T1000 (cell line): ENCODE measurements around the gene ITGAD.

Experiments
- DNase-seq: peaks from one replicate; lab custom pipeline; 2025; ENCODE audit warnings: mixed read lengths; lab: John Stamatoyannopoulos, UW

The ITGAD gene

DNA sequence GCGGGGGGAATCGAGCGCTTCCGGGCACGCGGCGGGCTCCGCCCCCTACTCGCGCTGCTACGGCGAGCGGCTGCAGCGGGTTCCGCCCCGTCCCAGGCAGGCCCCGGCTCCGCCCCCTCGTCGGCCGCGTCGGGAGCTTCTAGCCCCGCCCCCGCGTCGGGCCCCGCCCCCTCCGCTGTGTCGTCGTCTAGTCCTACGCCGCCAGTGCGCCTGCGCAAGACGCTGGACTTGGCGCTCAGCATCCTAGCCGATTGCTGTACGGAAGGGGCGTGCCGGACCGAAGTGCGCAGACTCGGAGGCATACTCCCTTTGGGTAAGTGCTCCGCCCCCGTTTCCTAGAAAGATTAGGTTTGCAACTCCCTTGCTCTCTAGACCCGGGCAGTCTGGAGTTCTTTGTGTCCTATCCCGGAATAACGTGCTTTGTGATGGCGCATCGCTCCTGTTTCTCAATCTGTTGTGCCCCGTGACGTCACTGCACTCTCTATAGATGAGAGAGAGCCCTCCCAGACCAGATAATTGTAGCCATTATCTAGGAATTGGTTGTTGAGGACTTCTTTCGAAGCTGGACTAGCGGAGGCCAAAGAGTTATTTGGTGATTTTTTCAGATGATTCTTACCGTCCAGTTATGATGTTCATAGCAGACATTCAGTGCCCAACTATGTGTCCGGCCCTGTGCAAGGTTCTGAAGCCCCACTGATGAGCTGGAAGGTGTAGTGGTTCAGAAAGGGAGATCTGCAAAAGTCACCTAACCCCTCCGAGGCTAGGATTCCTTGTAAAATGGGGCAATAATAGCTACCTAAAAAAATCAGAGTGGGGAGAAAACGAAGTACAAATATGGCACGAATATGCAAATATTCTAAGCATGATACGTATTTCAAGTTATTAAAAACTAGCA, 66.8 kb downstream of the ITGAD start:
- peak; percentile 99 for DNase-seq

DNA sequence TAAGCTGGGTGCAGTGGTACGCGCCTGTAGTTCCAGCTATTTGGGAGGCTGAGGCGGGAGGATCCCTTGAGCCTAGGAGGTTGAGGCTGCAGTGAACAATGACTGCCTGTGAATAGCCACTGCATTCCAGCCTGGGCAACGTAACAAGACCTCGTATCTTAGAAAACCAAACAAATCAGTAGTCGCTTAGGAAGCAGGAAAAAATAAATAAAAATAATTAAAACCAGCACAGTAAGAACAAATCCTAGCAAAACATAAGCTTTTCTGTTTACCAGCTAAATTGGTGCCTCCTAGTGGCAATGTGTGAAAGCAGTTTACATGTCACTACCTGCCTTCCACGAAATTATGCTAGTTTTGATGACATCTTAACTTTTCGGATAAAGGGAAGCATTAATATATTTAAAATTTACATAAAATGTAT, 67.5 kb downstream of the ITGAD start:
- no peak for DNase-seq

DNA sequence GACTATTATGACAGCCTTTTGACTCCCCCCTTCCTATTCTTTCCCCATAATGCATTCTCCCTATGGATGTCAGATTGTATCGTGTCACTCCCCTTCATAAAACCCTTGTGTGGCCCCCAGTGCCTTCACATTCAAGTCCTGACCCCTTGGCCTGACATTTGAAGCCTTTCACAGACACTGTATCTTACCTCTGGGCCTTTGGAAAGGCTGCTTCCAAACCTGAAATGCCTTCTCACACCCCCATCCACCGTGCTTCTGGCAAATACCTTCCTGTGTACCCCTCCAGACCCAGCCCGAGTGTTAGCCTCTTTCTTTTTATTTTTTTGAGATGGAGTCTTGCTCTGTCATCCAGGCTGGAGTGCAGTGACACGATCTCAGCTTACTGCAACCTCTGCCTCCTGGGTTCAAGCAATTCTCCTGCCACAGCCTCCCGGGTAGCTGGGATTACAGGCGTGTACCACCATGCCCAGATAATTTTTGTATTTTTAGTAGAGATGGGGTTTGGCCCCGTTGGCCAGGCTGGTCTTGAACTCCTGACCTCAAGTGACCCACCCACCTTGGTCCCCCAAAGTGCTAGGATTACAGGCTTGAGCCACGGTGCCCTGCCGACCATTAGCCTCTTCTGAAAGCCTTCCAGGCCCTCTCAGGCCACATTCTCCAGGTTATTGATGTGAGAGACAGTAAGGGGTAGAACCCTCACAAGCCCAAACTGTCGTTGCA, 68.2 kb downstream of the ITGAD start:
- no peak for DNase-seq

DNA sequence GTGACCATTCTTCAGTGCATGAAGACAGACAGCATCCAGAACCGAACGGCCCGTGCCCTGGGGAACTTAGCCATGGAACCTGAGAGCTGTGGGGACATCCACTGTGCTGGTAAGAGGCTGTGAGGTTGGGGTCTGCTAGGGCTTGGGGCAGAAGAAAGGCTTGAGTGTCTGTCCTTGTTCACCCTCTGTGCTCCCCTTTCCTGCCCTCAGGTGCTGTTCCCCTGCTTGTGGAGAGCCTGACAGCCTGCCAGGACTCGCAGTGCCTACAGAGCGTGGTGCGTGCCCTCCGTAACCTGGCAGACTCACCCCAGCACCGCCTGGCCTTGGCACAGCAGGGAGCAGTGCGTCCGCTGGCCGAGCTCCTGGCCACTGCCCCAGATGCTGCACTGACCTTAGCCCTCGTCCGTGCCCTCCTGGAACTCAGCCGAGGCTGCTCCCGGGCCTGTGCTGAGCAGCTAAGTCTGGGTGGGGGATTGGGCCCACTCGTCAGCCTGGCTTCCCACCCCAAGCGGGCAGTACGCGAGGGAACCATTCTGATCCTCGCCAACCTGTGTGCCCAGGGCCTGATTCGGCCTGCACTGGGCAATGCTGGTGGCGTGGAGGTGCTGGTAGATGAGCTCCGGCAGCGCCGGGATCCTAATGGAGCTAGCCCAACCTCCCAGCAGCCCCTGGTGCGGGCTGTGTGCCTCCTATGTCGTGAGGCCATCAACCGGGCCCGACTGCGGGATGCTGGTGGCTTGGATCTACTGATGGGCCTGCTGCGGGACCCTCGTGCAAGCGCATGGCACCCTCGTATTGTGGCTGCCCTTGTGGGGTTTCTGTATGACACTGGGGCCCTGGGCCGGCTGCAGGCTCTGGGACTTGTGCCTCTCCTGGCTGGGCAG, 69.0 kb downstream of the ITGAD start:
- no peak for DNase-seq

DNA sequence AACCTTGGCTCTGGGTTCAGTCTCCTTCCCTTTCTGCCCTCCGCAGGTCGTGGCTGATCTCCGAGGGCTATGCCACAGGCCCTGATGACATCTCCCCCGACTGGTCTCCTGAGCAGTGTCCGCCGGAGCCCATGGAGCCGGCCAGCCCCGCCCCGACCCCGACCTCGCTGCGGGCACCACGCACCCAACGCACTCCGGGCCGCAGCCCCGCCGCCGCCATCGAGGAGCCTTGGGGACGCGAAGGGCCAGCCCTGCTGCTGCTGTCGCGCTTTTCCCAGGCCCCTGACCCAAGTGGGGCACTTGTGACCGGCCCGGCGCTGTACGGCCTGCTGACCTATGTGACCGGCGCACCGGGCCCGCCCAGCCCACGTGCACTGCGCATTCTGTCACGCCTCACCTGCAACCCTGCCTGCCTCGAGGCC, 71.2 kb downstream of the ITGAD start:
- no peak for DNase-seq

DNA sequence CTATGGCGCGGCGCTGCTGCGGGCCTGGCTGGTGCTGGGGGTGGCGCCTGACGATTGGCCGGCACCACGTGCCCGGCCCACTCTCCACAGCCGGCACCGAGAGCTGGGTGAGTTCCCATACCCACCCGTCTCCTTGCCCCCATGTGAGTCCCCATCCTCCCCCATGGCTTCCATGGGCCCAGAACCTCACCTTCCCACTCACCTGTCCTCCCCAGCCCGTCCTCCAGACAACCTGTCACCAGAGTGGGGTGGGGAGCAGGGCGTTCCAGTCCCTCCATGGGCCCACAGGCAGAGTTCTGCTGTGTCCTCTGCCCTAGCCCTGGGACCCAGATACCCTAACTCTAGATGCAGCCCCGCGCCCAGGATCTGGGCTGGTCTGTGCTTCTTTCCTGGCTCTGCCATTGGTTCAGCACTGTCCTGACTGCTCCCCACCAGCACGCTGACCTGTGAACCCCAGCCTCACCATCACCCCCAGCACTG, 71.7 kb downstream of the ITGAD start:
- no peak for DNase-seq

DNA sequence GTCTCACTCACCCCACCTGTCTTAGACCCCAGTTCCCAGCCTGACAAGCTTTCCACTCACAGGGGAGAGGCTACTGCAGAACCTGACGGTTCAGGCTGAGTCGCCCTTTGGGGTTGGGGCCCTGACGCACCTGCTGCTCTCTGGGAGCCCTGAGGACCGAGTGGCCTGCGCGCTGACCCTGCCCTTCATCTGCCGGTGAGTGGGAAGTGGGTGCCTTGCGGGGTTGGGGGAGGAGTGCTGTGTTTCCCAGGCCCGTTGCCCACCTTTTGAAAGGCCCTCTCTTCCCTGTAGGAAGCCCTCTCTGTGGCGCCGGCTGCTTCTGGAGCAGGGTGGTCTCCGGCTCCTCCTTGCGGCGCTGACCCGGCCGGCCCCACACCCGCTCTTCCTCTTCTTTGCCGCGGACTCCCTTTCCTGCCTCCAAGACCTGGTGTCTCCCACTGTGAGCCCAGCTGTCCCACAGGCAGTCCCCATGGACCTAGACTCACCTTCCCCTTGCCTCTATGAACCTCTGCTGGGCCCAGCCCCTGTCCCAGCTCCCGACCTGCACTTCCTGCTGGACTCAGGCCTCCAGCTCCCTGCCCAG, 72.7 kb downstream of the ITGAD start:
- DNase-seq, result no peak

DNA sequence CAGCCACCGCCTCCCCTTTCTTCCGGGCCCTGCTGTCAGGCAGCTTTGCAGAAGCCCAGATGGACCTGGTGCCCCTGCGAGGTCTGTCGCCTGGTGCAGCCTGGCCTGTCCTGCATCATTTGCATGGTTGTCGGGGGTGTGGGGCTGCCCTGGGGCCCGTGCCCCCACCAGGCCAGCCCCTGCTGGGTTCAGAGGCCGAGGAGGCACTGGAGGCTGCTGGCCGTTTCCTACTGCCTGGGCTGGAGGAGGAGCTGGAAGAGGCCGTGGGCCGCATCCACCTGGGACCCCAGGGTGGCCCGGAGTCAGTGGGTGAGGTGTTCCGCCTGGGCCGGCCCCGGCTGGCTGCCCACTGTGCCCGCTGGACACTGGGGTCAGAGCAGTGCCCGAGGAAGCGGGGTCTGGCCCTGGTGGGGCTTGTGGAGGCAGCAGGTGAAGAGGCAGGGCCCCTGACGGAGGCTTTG, 73.3 kb downstream of the ITGAD start:
- no peak for DNase-seq

DNA sequence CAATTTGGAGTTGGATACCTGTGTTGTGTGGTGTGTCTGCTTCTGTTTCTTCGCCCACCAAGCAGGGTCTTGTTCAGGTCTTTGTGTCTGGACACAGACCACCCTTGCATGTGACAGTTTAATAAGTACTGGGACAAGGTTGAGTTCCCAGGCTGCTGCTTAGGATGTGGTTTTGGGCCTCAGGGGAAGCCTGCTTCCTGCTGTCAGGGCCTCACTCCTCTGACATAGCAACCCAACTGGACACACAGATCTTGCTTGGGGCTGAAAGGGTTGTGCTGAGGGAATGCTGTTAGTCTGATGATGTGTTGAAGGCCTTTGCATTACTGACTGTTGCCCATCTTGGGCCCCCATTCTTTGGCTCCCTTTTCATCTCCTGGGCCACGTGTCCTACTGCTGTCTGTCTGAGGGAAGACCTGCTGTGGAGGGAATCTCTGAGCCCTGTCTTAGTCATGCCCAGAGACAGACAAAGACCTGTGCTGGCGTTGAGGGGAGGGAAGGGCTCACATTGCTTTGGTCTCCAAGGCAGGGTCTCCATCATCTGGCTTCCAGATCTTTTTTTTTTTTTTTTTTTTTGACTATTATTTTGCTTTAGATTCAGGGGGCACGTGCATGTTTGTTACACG, 74.1 kb downstream of the ITGAD start:
- DNase-seq, result no peak

DNA sequence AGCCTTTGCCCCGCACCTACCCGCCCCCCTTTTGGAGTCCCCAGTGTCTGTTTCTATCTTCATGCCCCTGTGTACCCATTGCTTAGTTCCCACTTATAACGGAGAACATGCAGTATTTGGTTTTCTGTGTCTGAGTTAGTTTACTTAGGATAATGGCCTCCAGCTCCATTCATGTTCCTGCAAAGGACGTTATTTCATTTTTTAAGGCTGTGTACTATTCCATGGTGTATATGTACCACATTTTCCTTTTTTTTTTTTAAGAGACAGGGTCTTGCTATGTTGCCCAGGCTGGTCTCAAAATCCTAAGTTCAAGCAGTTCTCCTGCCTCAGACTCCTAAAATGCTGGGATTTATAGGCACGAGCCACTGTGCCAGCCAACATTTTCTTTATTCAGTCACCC, 74.7 kb downstream of the ITGAD start:
- DNase-seq, result no peak

DNA sequence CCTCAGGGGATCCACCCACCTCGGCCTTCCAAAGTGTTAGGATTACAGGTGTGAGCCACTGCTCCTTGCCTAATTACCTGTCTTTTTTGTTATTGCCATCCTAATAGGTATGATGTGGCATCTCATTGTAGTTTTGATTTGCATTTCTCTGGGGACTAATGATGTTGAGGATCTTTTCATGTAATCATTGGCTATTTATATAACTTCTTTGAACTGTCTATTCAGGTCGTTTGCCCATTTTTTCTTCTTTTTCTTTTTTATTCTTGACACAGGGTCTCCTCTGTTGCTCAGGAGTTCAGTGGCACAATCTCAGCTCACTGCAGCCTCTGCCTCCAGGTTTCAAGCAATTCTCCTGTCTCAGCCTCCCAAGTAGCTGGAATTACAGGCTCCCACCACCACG, 77.5 kb downstream of the ITGAD start:
- no peak for DNase-seq

DNA sequence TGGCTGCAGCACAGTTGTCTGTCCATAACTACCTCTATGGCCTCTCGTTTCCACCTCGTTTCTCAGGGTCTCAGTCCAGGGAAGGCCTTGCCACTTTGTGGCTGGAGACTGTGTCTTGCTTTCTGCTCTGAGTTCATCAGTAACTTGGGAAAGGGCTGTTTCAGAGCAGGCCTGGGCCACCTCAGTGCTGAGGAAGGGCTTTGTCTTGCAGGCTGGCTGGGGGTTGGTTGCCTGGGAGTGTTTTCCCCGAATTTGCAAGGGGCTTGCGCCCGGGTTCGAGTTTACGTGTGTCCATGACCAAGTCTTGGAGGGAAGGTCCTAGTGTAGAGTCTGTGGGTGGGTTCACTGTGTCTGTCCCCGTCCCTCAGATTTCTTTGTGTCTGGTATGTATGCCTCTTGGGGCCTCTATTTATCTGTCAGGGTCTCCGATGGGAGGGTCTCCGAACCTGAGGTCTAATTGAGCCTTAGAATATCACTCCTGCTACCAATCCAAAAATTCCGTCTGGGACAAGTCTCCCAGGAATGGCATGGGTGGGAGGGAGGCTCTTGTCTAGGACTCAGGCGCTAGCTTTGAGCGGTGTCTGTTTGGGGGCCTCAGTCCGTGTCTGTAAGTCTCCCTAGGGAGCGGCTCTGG, 78.2 kb downstream of the ITGAD start:
- no peak for DNase-seq

DNA sequence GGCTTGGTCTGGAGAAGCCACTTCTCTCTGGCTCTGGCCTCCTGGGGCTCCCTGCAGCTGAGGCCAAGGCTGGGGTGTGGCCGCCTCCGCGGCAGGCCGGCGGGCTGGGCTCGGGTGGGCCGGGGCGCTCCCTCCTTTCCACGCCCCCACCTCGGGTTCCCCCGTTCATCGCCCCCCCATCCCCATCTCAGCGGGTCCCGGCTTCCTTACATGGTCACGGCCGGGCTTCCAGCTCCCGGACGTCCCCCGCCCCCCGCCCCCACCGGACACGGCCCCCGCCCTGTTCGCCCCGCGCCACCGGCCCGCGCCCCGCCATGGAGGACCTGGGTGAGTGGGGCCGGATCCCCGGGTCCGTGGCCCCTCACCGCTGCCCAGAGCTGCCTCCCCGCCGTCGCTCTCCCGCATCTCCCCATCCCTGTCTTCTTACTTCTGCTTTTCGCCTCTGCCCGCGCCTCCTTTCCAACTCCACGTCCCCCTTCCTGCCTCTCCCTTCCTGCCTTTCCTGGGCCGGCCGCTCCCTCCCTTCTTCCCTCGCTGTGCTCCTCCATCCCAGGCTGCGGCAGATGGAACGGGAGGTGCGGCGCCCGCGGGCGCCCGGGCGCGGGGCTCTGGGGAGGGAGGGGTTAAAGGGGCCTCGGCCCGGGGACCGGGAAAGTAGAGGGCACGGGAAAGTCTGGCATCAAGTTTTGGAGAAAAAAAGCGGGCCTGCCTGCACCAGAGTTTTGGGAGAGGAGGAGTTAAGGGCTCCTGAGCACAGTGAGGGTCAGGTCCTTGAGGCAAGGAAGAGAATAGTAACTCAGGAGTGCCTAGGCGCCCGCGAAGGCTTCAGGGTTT, 79.0 kb downstream of the ITGAD start, which contains the start of gene TGFB1I1:
TGFB1I1 (plus strand) TSS at position 278 of the 834 bp plus-strand sequence; CDS start at position 315, 37 bp downstream.
- peak; percentile 41 for DNase-seq

DNA sequence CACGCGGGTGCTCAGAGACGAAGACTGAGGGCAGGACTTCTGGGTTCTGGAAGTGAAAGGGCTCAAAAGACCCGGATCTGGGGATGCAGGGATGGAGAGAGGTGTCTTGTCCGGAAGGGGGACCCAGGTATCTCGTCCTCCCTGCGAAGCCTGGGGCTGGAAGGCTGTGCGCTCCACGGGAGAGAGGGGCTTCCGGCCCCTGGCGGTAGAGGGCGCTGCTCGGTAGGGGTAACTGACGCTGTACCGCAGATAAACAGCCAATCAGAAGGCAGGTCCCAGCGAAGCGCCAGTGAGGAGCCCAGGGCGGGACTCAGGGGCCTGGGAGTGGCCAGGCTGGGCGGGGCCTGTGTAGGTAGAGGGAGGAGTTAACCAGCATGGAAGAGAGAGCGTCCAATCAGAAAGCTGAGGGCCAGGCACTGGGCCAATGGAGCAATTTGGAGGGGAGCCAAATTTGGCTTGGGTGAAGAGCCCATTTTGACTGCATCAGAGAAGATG, 79.6 kb downstream of the ITGAD start:
- peak; percentile 91 for DNase-seq

DNA sequence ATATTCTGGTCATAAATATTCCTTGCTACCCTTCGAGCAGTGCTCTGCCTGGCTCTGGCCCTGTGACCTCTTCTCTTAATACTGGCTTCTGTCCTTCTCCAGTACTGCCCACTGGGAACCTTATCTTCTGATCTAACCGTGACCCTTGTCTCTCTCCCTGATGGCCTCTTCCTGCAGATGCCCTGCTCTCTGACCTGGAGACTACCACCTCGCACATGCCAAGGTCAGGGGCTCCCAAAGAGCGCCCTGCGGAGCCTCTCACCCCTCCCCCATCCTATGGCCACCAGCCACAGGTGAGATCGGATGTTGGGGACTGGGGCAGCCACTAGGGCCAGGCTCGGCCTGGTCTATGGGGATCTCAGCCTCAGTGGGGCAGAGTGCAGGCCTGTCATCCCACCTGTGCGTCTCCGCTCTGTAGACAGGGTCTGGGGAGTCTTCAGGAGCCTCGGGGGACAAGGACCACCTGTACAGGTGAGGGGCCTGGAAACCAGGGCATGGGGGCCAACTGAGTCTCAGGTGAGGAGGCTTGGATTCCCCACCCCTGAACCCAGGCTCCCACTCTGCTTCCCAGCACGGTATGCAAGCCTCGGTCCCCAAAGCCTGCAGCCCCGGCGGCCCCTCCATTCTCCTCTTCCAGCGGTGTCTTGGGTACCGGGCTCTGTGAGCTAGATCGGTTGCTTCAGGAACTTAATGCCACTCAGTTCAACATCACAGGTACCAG, 80.3 kb downstream of the ITGAD start:
- DNase-seq, result no peak

DNA sequence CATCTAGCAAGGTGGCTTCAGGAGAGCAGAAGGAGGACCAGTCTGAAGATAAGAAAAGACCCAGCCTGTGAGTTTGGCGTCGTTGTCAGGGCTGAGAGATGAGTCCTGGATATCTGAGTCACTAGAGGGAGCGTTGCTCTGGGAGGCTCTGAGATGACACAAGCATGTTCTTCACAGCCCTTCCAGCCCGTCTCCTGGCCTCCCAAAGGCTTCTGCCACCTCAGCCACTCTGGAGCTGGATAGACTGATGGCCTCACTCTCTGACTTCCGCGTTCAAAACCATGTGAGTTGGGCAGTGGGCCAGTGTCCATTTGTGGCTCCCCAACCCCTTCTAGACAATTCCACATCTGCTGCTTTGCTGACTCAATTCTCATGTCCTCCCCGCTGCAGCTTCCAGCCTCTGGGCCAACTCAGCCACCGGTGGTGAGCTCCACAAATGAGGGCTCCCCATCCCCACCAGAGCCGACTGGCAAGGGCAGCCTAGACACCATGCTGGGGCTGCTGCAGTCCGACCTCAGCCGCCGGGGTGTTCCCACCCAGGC, 81.1 kb downstream of the ITGAD start:
- no peak for DNase-seq

DNA sequence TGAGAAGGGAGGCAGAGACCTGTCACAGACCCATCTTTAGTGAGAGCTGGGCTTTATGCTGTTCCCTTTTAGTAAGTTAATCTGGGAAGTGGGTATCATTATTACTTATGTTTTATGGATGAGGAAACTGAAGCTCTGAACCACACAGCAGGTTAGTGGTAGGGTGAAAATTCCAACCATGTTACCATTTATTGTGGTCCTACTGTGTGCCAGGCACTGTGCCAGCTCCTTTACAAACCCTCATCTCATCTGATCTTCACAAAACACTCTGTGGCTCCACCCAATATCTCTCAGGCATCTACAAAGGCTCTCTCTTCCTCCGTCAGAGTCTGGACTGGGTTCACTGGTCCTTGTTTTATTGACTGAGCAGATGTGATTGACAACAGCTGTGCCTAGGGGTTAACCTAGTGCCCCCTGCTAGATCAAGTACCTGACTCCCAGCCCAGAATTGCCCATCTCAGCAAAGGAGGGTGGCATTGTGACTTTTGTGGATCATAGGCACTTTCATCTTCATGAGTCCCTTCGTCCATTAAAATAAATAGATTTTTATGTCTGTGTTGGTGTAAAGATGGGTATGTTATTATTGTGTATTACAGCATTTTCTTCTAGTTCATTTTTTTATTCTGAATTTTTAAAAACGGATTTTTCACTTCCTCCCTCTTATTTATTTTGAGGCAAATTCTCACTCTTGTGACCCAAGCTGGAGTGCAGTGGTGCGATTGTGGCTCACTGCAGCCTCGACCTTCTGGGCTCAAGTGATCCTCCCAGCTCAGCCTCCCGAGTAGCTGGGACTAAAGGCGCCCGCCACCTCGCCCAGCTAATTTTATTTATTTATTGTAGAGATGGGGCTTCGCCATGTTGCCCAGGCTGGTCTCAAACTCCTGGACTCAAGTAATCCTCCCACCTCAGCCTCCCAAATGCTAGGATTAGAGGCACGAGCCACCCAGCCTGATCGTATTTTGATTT, 81.9 kb downstream of the ITGAD start:
- no peak for DNase-seq
